SIG-M5 (cell line): ENCODE results near the gene BRSK2.
"Not testable (repeated sequence)": the region's sequence is repeated elsewhere in the genome, so short reads cannot be mapped to it uniquely, and the experiment has no call there.

Experiments
- DNase-seq: peaks from one replicate; lab custom pipeline; 2025; lab: John Stamatoyannopoulos, UW

Gene BRSK2

GRCh38 chr11:1409852-1410125, 20.1 kb downstream of the BRSK2 start:
- DNase-seq, result not testable (repeated sequence)

- DNase-seq, result no peak
These were observed 20.9 kb downstream of the BRSK2 start for GRCh38 chr11:1410366-1411291.

- DNase-seq, result no peak
These were observed 21.6 kb downstream of the BRSK2 start for GRCh38 chr11:1411301-1411700.

- DNase-seq, result not testable (repeated sequence)
These were observed 22.0 kb downstream of the BRSK2 start for GRCh38 chr11:1411739-1412138.

- no peak for DNase-seq
These were observed 22.8 kb downstream of the BRSK2 start for GRCh38 chr11:1412377-1413095.

- no peak for DNase-seq
These were observed 24.9 kb downstream of the BRSK2 start for GRCh38 chr11:1414650-1415049.

GRCh38 chr11:1415631-1416030, 25.9 kb downstream of the BRSK2 start:
- no peak for DNase-seq

- DNase-seq, result not testable (repeated sequence)
These were observed 28.6 kb downstream of the BRSK2 start for GRCh38 chr11:1418192-1418795.

- DNase-seq, result no peak
These were observed 30.1 kb downstream of the BRSK2 start for GRCh38 chr11:1419811-1420210.

GRCh38 chr11:1421291-1421690, 31.6 kb downstream of the BRSK2 start:
- DNase-seq, result no peak

- DNase-seq, result no peak
These were observed 32.7 kb downstream of the BRSK2 start for GRCh38 chr11:1422481-1422880.

- DNase-seq, result no peak
These were observed 33.2 kb downstream of the BRSK2 start for GRCh38 chr11:1422981-1423380.

GRCh38 chr11:1423406-1423805, 33.7 kb downstream of the BRSK2 start:
- not testable (repeated sequence) for DNase-seq

GRCh38 chr11:1425006-1425405, 35.3 kb downstream of the BRSK2 start:
- no peak for DNase-seq

- no peak for DNase-seq
These were observed 35.7 kb downstream of the BRSK2 start for GRCh38 chr11:1425439-1425838.

GRCh38 chr11:1428762-1429316, 39.1 kb downstream of the BRSK2 start:
- DNase-seq, result no peak

- no peak for DNase-seq
These were observed 43.8 kb downstream of the BRSK2 start for GRCh38 chr11:1433568-1433967.

GRCh38 chr11:1433977-1434640, 44.4 kb downstream of the BRSK2 start:
- DNase-seq, result no peak

GRCh38 chr11:1435479-1435819, 45.7 kb downstream of the BRSK2 start:
- DNase-seq, result not testable (repeated sequence)

GRCh38 chr11:1435820-1436467, 46.2 kb downstream of the BRSK2 start:
- no peak for DNase-seq

- no peak for DNase-seq
These were observed 46.8 kb downstream of the BRSK2 start for GRCh38 chr11:1436468-1437039.
